H9 (cell line): ENCODE results near the gene BCL11B. TPM values are rescaled to one million over a fixed set of nuclear protein-coding genes. Genes with fewer than 3 reads are reported as not detected.

ENCODE experiments used
- DNase-seq: peaks from one replicate; pipeline ENCODE4 v3.0.0-alpha.2; 2017
- H2AFZ ChIP-seq: one replicate; pipeline ENCODE4 v1.6.1; 2013; ENCODE audit warnings: mild to moderate bottlenecking, low read length, control low read depth, moderate library complexity
- H2AK5ac ChIP-seq: 2 replicates; pipeline ENCODE4 v1.6.1; 2013; ENCODE audit warnings: low read length, control low read depth, mixed read lengths; ENCODE audit not compliant: insufficient read length
- H2BK120ac ChIP-seq: one replicate; pipeline ENCODE4 v1.6.1; 2013; ENCODE audit warnings: low read depth, mild to moderate bottlenecking, low read length, control low read depth, inconsistent platforms; ENCODE audit not compliant: poor library complexity, severe bottlenecking
- H2BK12ac ChIP-seq: 2 replicates; pipeline ENCODE4 v1.6.1; 2013; ENCODE audit warnings: low read length, control low read depth, mixed read lengths, low read depth; ENCODE audit not compliant: insufficient read length
- H2BK15ac ChIP-seq: 2 replicates; pipeline ENCODE4 v1.6.1; 2013; ENCODE audit warnings: low read depth, low read length, control low read depth
- H2BK20ac ChIP-seq: one replicate; pipeline ENCODE4 v1.6.1; 2013; ENCODE audit warnings: low read depth, mild to moderate bottlenecking, low read length, control low read depth, inconsistent platforms; ENCODE audit not compliant: poor library complexity, severe bottlenecking
- H2BK5ac ChIP-seq: 2 replicates; pipeline ENCODE4 v1.6.1; 2013; ENCODE audit warnings: low read length, control low read depth, mixed read lengths; ENCODE audit not compliant: insufficient read length
- H3K14ac ChIP-seq: 2 replicates; pipeline ENCODE4 v1.6.1; 2013; ENCODE audit warnings: low read length, control low read depth; ENCODE audit not compliant: insufficient read depth
- H3K18ac ChIP-seq: 2 replicates; pipeline ENCODE4 v1.6.1; 2013; ENCODE audit warnings: low read depth, mild to moderate bottlenecking, mixed read lengths, low read length, control low read depth; ENCODE audit not compliant: insufficient read length
- H3K23ac ChIP-seq: 2 replicates; pipeline ENCODE4 v1.6.1; 2013; ENCODE audit warnings: low read length, control low read depth, mixed read lengths, low read depth; ENCODE audit not compliant: insufficient read length
- H3K23me2 ChIP-seq: 2 replicates; pipeline ENCODE4 v1.6.1; 2013; ENCODE audit warnings: low read depth, mild to moderate bottlenecking, mixed read lengths, low read length, control low read depth; ENCODE audit not compliant: insufficient read length, poor library complexity, severe bottlenecking
- H3K27ac ChIP-seq: 2 replicates; pipeline ENCODE4 v1.5.1; 2013; ENCODE audit warnings: low read length, control low read depth, mixed read lengths, low read depth; ENCODE audit not compliant: insufficient read length
- H3K27me3 ChIP-seq: 2 replicates; pipeline ENCODE4 v1.6.1; 2013; ENCODE audit warnings: low read length, control low read depth, inconsistent platforms; ENCODE audit not compliant: insufficient read depth
- H3K4ac ChIP-seq: 2 replicates; pipeline ENCODE4 v1.6.1; 2013; ENCODE audit warnings: low read depth, mild to moderate bottlenecking, control low read depth, inconsistent platforms, low read length, moderate library complexity
- H3K4me1 ChIP-seq: 2 replicates; pipeline ENCODE4 v1.6.1; 2013; ENCODE audit warnings: low read length, control low read depth, inconsistent platforms; ENCODE audit not compliant: insufficient read depth
- H3K4me2 ChIP-seq: 2 replicates; pipeline ENCODE4 v1.6.1; 2013; ENCODE audit warnings: low read length, control low read depth, mixed read lengths; ENCODE audit not compliant: insufficient read length, insufficient read depth
- H3K56ac ChIP-seq: 2 replicates; pipeline ENCODE4 v1.6.1; 2013; ENCODE audit warnings: low read depth, mild to moderate bottlenecking, mixed read lengths, low read length, control low read depth; ENCODE audit not compliant: insufficient read length
- H3K79me1 ChIP-seq: 2 replicates; pipeline ENCODE4 v1.6.1; 2013; ENCODE audit warnings: low read depth, mild to moderate bottlenecking, moderate library complexity, low read length, control low read depth, inconsistent platforms; ENCODE audit not compliant: insufficient read depth, poor library complexity, severe bottlenecking
- H3K79me2 ChIP-seq: 2 replicates; pipeline ENCODE4 v1.6.1; 2013; ENCODE audit warnings: low read length, control low read depth, inconsistent platforms; ENCODE audit not compliant: insufficient read depth
- H3K9ac ChIP-seq: 2 replicates; pipeline ENCODE4 v1.6.1; 2013; ENCODE audit warnings: low read length, control low read depth, mixed read lengths; ENCODE audit not compliant: insufficient read length; ENCODE audit errors: extremely low read depth
- H3K9me3 ChIP-seq: one replicate; pipeline ENCODE4 v1.6.1; 2013; ENCODE audit warnings: low read depth, low read length, inconsistent platforms; ENCODE audit not compliant: control insufficient read depth
- H3T11ph ChIP-seq: one replicate; pipeline ENCODE4 v1.6.1; 2013; ENCODE audit warnings: mild to moderate bottlenecking, low read length, control low read depth, inconsistent platforms
- H4K20me1 ChIP-seq: one replicate; pipeline ENCODE4 v1.6.1; 2013; ENCODE audit not compliant: control insufficient read depth, insufficient read length, insufficient read depth
- H4K5ac ChIP-seq: 2 replicates; pipeline ENCODE4 v1.6.1; 2013; ENCODE audit warnings: low read depth, mild to moderate bottlenecking, mixed read lengths, low read length, control low read depth; ENCODE audit not compliant: insufficient read length
- H4K8ac ChIP-seq: replicated peaks from 2 replicates; pipeline ENCODE4 v1.6.1; 2013; ENCODE audit warnings: low read length, control low read depth, mixed read lengths, low read depth; ENCODE audit not compliant: insufficient read length
- H4K91ac ChIP-seq: 2 replicates; pipeline ENCODE4 v1.6.1; 2013; ENCODE audit warnings: low read depth, mild to moderate bottlenecking, moderate library complexity, mixed read lengths, low read length, control low read depth; ENCODE audit not compliant: insufficient read length
- H3K27ac Mint-ChIP-seq, 3 experiments: 2 replicates in 2 of 3; 3 replicates in 1 of 3; pipeline ENCODE4 v1.8.0; 2020 to 2021; ENCODE audit warnings: mixed read lengths in 3 of 3, mild to moderate bottlenecking in 1 of 3, moderate library complexity in 1 of 3
- H3K27me3 Mint-ChIP-seq: 2 replicates; pipeline ENCODE4 v1.8.0; 2021; ENCODE audit warnings: low read depth, mild to moderate bottlenecking, moderate library complexity, mixed read lengths
- H3K36me3 Mint-ChIP-seq, 3 experiments: 2 replicates in 2 of 3; 3 replicates in 1 of 3; pipeline ENCODE4 v1.8.0; 2020 to 2021; ENCODE audit warnings: low read depth in 3 of 3, mixed read lengths in 3 of 3; ENCODE audit not compliant: insufficient read depth in 1 of 3
- H3K4me1 Mint-ChIP-seq, 2 experiments: 2 replicates each; pipeline ENCODE4 v1.8.0; 2020; ENCODE audit warnings: mixed read lengths in 2 of 2
- H3K4me3 Mint-ChIP-seq, 2 experiments: 2 replicates in 1 of 2; 3 replicates in 1 of 2; pipeline ENCODE4 v1.8.0; 2020 to 2021; ENCODE audit warnings: mild to moderate bottlenecking in 2 of 2, mixed read lengths in 2 of 2, moderate library complexity in 1 of 2
- H3K9me3 Mint-ChIP-seq, 2 experiments: 2 replicates in 1 of 2; 3 replicates in 1 of 2; pipeline ENCODE4 v1.8.0; 2020; ENCODE audit warnings: mild to moderate bottlenecking in 2 of 2, mixed read lengths in 2 of 2, moderate library complexity in 1 of 2
- WGBS: extraction: QIAGEN DNeasy Blood & Tissue Kit; methylation state at CpG from one replicate; pipeline ENCODE4 v1.1.7; 2013; ENCODE audit warnings: missing lambda C conversion rate, low lambda C conversion rate, mixed read lengths; ENCODE audit not compliant: insufficient read length; ENCODE audit errors: extremely low coverage; 5-methylcytosine and 5-hydroxymethylcytosine counted together
- total RNA-seq: library from RNA; stranded (reverse); gene quantifications from 2 replicates; pipeline ENCODE4 v1.2.1, GENCODE V29; 2021
- TF ChIP-seq, protein P1 (sequence below): fragments of 200-600 bp; sonication (generic); conservative IDR thresholded peaks from 3 replicates; pipeline ENCODE4 v1.8.0; 2021; ENCODE audit warnings: antibody characterized with exemption, mild to moderate bottlenecking

The BCL11B gene
- total RNA-seq, 1 experiment from 2014 or later: 4.9 TPM

DNA sequence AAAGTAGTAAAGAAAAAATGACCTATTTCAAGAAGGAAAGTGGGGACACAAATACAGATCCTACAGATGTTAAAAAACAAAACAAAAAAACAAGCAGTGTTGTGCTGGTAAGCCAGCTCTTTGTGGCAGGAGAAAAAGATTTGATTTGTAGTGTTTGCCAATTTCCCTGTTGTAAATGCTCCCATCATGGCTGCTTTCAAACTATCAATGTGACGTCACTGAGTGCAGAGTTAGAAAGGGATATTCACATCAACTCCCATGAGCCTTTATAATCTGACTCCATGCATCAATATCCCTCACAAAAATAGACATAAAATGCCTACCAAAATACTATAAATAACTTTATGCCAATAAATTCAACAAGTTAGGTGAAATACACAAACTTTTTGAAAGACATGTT lies 32.2 kb upstream of the BCL11B start:
- Histone ChIP-seq H3K14ac (no peak overlapping the region), H3K4me2 (no peak overlapping the region), H3K23ac (no peak overlapping the region), H4K5ac (no peak overlapping the region), H3K56ac (no peak overlapping the region), H4K20me1 (no peaks in the 10 kb centered on the region), H3K9ac (no peak overlapping the region), H3K27me3 (no peaks in the 10 kb centered on the region), H4K8ac (no peak overlapping the region), H2BK20ac (no peak overlapping the region), H3K9me3 (no peaks in the 10 kb centered on the region), H3K23me2 (no peaks in the 10 kb centered on the region), H3K4ac (no peak overlapping the region), H3K4me1 (peaks cover 2% of the 10 kb centered on the region; the same call in 1 of the 2 replicates), H2AK5ac (no peak overlapping the region), H2BK15ac (no peak overlapping the region), H3K27ac (no peak overlapping the region), H4K91ac (no peak overlapping the region), H2AFZ (no peak overlapping the region), H2BK12ac (no peak overlapping the region), H3T11ph (no peak overlapping the region), H2BK5ac (no peak overlapping the region), H3K79me1 (no peaks in the 10 kb centered on the region), H3K18ac (no peak overlapping the region), H2BK120ac (no peak overlapping the region), H3K79me2 (no peaks in the 10 kb centered on the region)
- no peak overlapping the region; a peak in 1 of 5 replicates for H3K4me3 Mint-ChIP-seq
- H3K27me3 Mint-ChIP-seq: no peaks in the 10 kb centered on the region
- H3K27ac Mint-ChIP-seq: no peak overlapping the region
- no CpG with 5 or more reads among the region's 1 CpG for WGBS
- DNase-seq: no peak
- peaks cover 6 to 48% (median 19%) of the 10 kb centered on the region in 3 experiments for H3K36me3 Mint-ChIP-seq
- TF ChIP-seq, protein P1, sequence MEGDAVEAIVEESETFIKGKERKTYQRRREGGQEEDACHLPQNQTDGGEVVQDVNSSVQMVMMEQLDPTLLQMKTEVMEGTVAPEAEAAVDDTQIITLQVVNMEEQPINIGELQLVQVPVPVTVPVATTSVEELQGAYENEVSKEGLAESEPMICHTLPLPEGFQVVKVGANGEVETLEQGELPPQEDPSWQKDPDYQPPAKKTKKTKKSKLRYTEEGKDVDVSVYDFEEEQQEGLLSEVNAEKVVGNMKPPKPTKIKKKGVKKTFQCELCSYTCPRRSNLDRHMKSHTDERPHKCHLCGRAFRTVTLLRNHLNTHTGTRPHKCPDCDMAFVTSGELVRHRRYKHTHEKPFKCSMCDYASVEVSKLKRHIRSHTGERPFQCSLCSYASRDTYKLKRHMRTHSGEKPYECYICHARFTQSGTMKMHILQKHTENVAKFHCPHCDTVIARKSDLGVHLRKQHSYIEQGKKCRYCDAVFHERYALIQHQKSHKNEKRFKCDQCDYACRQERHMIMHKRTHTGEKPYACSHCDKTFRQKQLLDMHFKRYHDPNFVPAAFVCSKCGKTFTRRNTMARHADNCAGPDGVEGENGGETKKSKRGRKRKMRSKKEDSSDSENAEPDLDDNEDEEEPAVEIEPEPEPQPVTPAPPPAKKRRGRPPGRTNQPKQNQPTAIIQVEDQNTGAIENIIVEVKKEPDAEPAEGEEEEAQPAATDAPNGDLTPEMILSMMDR: no peak
- peaks cover 13% of the 10 kb centered on the region in 2 experiments for H3K4me1 Mint-ChIP-seq
- H3K9me3 Mint-ChIP-seq: peaks cover 26 to 36% of the 10 kb centered on the region in 2 experiments
